ENCODE data around the gene MAST4.

GRCh38 chr5:66615894-66616293 lies 19.7 kb downstream of the MAST4 start:
- TF ChIP-seq CTCF (IDR thresholded peaks at IDR 0.05; ENCODE audit: low read depth, low read length) (no peak), EZH2phosphoT487 (IDR thresholded peaks at IDR 0.05; ENCODE audit: low read depth) (no peak)

All from OCI-LY3 (cell line).